Activated naive CD4-positive, alpha-beta T cell treated with anti-CD3 and anti-CD28 coated beads, Interleukin-2, amount 50 U/mL, for 72 hours (primary cell): Measurements from ENCODE around the gene CPNE9. TPM values are rescaled to one million over a fixed set of nuclear protein-coding genes. Genes with fewer than 3 reads are reported as not detected.

Experiments
- ATAC-seq, 2 donors: fragments of 150-1000 bp; cut with Tn5 transposase; 2 replicates each; pipeline ENCODE4 v1.10.0; 2021; ENCODE audit warnings: mild to moderate bottlenecking in 2 of 2, moderate library complexity in 2 of 2
- DNase-seq, 2 donors: peaks; one replicate each; pipeline ENCODE4 v3.0.0; 2021 to 2022; ENCODE audit warnings: low spot score in 2 of 2
- H3K27ac Mint-ChIP-seq, 2 donors: one replicate each; pipeline ENCODE4 v1.8.0; 2022; ENCODE audit warnings: mild to moderate bottlenecking in 2 of 2, mixed read lengths in 2 of 2
- H3K36me3 Mint-ChIP-seq, 2 donors: one replicate each; pipeline ENCODE4 v1.8.0; 2022; ENCODE audit warnings: mixed read lengths in 2 of 2
- H3K9me3 Mint-ChIP-seq, 2 donors: one replicate each; pipeline ENCODE4 v1.8.0; 2022; ENCODE audit warnings: mixed read lengths in 2 of 2
- total RNA-seq, 2 donors: library from RNA; stranded (reverse); gene quantifications; one replicate each; pipeline ENCODE4 v1.2.3, GENCODE V29; 2022

Gene CPNE9
- under 1 TPM in 1 of 2 donors, not detected in 1; 0.11 TPM for total RNA-seq

GRCh38 chr3:9703736-9704346 lies at the start of gene CPNE9:
Gene CPNE9 (plus strand): TSS chr3:9703833. CDS start chr3:9703997, 164 bp downstream.
- Mint-ChIP-seq H3K9me3 (no peaks in the 10 kb centered on the region), H3K27ac (no peak within 1 kb of the TSS), H3K36me3 (peaks cover 0 to 13% of the 10 kb centered on the region in 2 donors)
- ATAC-seq (peak; percentile 27 to 31), DNase-seq (no peak)

- Mint-ChIP-seq H3K36me3 (peaks cover 10 to 18% of the 10 kb centered on the region in 2 donors), H3K27ac (no peak overlapping the region), H3K9me3 (no peaks in the 10 kb centered on the region)
- DNase-seq, result no peak
- no peak for ATAC-seq
Observed at GRCh38 chr3:9659849-9660248, 43.8 kb upstream of the CPNE9 start.

GRCh38 chr3:9660972-9661371 lies 42.7 kb upstream of the CPNE9 start:
- H3K9me3 Mint-ChIP-seq, result no peaks in the 10 kb centered on the region
- DNase-seq (no peak), ATAC-seq (no peak)
- H3K27ac Mint-ChIP-seq, result peak overlapping the region in 1 of 2 donors; percentile 22
- peaks cover 10 to 18% of the 10 kb centered on the region in 2 donors for H3K36me3 Mint-ChIP-seq

DNA sequence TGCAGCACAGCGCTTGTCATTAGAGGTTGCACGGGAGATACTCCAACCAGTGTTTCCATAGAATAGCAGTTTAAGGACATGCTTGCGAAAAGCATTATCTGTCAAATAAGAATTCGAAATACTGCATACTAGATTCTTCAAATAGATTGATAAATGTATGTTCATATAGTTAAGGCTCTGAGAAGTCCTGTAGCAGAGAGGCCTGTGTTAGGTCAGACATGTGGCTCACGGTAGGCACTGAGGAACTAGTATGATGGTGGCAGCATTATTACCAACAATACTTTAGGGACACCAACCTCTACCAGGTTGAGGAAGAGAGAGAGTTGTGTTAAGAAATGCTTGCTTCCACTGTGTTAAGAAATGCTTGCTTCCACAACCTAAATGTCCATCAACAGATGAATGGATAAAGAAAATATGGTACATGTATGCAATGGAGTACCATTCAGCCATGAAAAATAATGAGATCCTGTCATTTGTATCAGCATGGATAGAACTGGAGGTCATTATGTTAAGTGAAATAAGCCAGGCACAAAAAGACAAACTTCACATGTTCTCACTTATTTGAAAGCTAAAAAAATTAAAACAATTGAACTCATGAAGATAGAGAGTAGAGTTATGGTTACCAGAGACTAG lies 39.4 kb upstream of the CPNE9 start:
- H3K9me3 Mint-ChIP-seq, result no peaks in the 10 kb centered on the region
- peaks cover 10 to 18% of the 10 kb centered on the region in 2 donors for H3K36me3 Mint-ChIP-seq

DNA sequence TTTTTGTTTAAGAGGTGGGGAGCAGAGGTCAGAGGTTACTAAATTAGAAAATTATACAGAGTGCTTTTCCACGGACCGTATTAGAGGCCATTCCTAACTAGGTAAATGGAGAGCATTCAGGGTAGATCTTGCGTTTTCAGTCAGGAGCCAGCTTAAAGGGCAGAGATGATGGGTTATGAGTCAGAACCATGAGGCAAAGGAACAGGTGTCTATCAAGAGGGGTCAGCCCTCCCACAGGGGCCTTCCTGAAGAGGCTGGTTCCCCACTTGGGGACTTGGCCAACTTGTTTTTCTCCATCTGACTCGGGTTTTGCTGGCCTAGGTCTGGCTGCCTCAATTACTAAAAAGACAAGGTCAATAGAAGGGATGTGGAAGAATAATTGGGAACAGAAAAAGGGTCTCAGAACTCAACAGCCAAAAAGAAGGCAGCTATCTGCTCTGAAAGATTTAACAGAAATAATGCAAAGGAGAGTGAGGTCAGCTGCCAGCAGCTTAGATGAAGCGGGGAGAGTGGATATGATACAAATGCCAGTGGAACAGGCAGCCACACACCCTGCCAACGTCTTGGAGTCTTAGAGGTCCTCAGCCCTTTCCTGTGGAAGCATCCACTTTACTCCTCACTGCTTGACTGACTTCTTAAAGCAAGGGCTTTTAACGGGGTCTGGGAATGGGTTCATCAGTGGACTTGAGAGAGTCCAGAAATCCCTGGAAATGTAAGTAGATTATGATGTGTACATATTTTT lies 36.8 kb upstream of the CPNE9 start:
- H3K36me3 Mint-ChIP-seq, result peaks cover 14 to 18% of the 10 kb centered on the region in 2 donors
- ATAC-seq, result peak in 1 of 2 donors; percentile 66
- peak overlapping the region in 1 of 2 donors; percentile 66 for H3K27ac Mint-ChIP-seq

More for the DNA sequence above, 39.4 kb upstream of the CPNE9 start:
- peak overlapping the region in 1 of 2 donors; percentile 65 for H3K27ac Mint-ChIP-seq
- DNase-seq (no peak), ATAC-seq (no peak)

GRCh38 chr3:9669277-9669676 lies 34.4 kb upstream of the CPNE9 start:
- Mint-ChIP-seq H3K27ac (peak overlapping the region in 1 of 2 donors; percentile 32), H3K9me3 (no peaks in the 10 kb centered on the region), H3K36me3 (peaks cover 4 to 8% of the 10 kb centered on the region in 2 donors)
- DNase-seq (no peak), ATAC-seq (no peak)

More for the DNA sequence above, 36.8 kb upstream of the CPNE9 start:
- DNase-seq, result no peak
- H3K9me3 Mint-ChIP-seq, result no peaks in the 10 kb centered on the region

GRCh38 chr3:9669720-9670432 lies 33.8 kb upstream of the CPNE9 start:
- peaks cover 0 to 5% of the 10 kb centered on the region in 2 donors for H3K36me3 Mint-ChIP-seq
- no peaks in the 10 kb centered on the region for H3K9me3 Mint-ChIP-seq

DNA sequence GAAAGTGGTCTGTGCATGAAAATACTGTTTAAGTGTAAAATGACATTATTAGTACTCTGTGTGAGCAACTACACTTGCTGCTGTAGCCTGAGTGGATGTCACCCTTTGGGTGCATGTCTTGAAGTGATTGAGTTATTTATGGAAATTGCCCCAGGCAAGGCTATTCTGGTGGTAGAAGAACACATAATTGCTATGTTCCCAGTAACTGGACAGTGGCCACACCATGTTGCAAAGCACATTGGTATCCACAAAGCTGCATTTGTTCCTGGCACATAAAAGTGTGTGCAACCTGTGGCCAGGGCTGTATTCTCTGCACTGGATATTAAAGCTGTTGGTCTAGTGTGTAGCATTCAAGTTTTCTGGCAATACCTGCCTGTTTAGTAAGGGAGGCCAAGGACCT lies 30.6 kb upstream of the CPNE9 start:
- Mint-ChIP-seq H3K36me3 (peaks cover 0 to 11% of the 10 kb centered on the region in 2 donors), H3K9me3 (no peaks in the 10 kb centered on the region)
- ATAC-seq, result no peak

More at GRCh38 chr3:9669720-9670432, 33.8 kb upstream of the CPNE9 start:
- no peak for ATAC-seq
- no peak overlapping the region for H3K27ac Mint-ChIP-seq
- DNase-seq, result no peak

DNA sequence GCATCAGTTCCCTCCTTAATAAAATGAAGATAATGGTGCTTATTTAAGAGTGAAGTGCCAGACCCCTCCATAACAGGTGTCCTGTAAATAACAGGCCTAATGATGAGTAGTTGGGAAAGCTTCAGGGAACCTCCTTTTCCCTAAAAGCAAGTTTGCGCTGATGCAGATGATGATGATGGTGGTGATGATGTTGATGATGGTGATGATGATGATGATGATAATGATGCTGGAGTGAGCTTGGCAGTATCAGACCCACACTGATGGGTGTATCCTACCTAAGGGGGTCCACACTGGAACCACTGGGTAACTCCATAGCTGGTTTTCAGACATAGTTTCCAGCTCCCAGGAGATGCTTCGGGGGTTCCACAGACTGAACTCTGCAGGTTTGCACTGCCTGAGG lies 29.9 kb upstream of the CPNE9 start:
- no peak overlapping the region for H3K27ac Mint-ChIP-seq
- H3K9me3 Mint-ChIP-seq, result no peaks in the 10 kb centered on the region
- peaks cover 0 to 17% of the 10 kb centered on the region in 2 donors for H3K36me3 Mint-ChIP-seq
- DNase-seq (no peak), ATAC-seq (no peak)

More for the DNA sequence above, 30.6 kb upstream of the CPNE9 start:
- DNase-seq, result no peak
- H3K27ac Mint-ChIP-seq, result no peak overlapping the region

- ATAC-seq (no peak), DNase-seq (no peak)
- Mint-ChIP-seq H3K27ac (no peak overlapping the region), H3K9me3 (no peaks in the 10 kb centered on the region), H3K36me3 (peaks cover 0 to 23% of the 10 kb centered on the region in 2 donors)
Observed at GRCh38 chr3:9675736-9676290, 27.8 kb upstream of the CPNE9 start.

DNA sequence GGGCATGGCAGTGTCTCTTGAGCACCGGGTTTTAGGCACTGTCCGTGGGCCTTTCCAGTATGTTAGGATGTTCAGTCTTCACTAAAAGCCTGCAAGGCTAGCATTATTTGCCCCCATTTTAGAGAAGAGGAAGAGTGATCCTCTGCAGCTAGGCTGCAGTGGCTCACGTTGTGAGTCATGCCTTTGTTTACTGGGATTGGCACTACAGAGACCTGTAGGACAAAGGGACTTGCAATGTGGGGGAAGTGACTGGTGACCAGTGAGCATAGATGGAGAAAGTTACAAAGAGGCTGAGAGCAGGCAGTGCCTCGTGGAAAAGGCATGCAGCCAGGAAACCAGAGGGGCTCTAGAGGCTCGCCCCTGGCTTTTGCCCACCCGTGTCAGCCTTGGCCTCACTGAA lies 26.8 kb upstream of the CPNE9 start:
- no peak for DNase-seq
- no peak for ATAC-seq
- Mint-ChIP-seq H3K36me3 (peaks cover 0 to 21% of the 10 kb centered on the region in 2 donors), H3K9me3 (no peaks in the 10 kb centered on the region), H3K27ac (peak overlapping the region in 1 of 2 donors; percentile 65)

GRCh38 chr3:9678493-9678892 lies 25.1 kb upstream of the CPNE9 start:
- Mint-ChIP-seq H3K27ac (peak overlapping the region in 1 of 2 donors; percentile 48), H3K9me3 (no peaks in the 10 kb centered on the region), H3K36me3 (peaks cover 0 to 21% of the 10 kb centered on the region in 2 donors)
- DNase-seq, result no peak
- ATAC-seq, result no peak

DNA sequence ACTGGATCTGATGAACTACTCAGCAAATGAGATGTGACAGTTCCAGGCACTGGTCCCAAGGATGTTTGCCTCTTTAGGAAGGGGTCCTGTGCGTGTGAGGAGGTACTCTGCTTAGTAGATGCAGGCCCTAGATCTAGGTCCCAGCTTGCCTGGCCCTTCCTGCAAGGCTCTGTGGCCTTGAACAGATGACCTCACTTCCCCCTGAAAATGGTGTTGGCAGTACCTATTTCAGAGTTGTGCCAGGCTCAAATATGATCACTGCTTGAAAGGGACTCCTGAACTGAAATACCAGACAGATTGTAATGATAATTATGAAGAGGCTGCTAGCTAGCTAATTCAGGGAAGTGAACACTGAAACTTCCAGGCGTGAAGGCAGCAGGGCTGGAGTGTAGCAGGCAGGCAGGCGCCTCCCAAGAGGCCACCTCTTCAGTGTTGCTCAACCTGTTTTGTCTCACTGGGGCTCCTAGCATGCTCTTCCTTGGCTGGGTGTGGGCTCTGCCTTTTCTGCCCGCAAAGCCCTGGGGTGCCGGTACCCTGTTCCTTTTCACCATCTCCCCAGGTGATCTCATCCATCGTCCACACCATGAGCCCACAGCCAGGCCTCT lies 24.1 kb upstream of the CPNE9 start:
- peaks cover 0 to 21% of the 10 kb centered on the region in 2 donors for H3K36me3 Mint-ChIP-seq
- no peaks in the 10 kb centered on the region for H3K9me3 Mint-ChIP-seq

DNA sequence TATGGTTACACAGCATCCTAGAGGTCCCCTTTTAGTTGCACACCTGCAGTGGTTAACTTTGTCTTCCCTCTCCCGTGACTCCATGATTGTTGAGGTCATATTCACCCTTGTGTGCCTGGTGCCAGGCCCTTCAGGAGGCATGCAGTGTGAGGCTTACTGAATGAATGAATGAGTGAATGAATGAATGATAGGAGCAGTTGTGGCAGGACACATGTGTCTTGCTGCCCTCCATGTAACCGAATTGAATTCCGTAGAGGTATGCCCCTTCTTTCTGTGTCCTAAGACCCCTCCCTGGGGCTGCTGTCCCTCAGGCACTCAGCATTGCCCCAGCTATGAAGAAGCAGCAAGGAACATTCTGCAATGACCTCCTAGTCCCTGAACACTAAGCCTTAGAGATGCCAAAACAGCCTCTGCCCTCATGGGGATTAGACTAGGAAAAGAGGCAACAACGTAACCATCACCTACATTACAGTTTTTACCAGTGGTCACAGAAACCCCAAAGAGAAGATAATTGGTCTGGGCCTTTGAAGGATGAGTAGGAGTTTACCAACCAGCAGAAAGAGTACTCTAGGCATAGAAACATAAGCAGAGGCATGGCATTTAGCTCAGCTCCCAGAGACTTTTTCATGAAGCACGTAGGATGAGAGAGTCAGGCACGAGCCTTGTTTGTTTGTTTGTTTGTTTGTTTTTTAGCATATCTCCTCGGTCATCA lies 22.5 kb upstream of the CPNE9 start:
- peak overlapping the region in 1 of 2 donors; percentile 5 for H3K27ac Mint-ChIP-seq
- no peak for ATAC-seq
- H3K9me3 Mint-ChIP-seq, result no peaks in the 10 kb centered on the region
- DNase-seq, result no peak
- H3K36me3 Mint-ChIP-seq, result peaks cover 0 to 21% of the 10 kb centered on the region in 2 donors

More for the DNA sequence above, 24.1 kb upstream of the CPNE9 start:
- peak overlapping the region in 1 of 2 donors; percentile 72 for H3K27ac Mint-ChIP-seq
- ATAC-seq (no peak), DNase-seq (no peak)

DNA sequence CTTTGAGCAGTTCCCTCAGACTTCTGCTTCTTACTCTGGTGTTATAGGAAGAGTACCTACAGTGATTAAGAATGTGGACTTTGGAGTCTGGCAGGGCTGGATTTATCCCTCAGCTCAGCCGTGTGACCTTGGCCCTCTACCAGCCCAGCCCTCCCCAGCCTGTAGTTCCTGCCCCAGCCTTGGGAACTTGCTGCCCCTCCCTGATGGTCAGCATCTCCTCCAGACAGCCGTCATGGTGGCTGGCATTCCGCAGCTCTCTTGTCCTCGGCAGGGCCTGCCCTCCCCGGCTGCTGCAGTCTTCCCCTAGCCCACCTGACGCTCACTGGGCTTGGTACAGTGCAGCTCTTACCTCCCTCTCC lies 21.9 kb upstream of the CPNE9 start:
- ATAC-seq, result no peak
- H3K36me3 Mint-ChIP-seq, result peaks cover 0 to 18% of the 10 kb centered on the region in 2 donors
- H3K27ac Mint-ChIP-seq, result no peak overlapping the region
- H3K9me3 Mint-ChIP-seq, result no peaks in the 10 kb centered on the region
- no peak for DNase-seq
